Stimulated activated CD8-positive, alpha-beta memory T cell treated with anti-CD3 and anti-CD28 coated beads, Interleukin-2, amount 100 ng/mL, for 1 hour (primary cell): ENCODE measurements around the gene FCAR.
"Not testable (repeated sequence)": the region's sequence is repeated elsewhere in the genome, so short reads cannot be mapped to it uniquely, and the experiment has no call there.

Source experiments
- DNase-seq, 2 donors: peaks; one replicate each; pipeline ENCODE4 v3.0.0-alpha.2; 2020; ENCODE audit warnings: low read depth in 2 of 2

Gene FCAR

GRCh38 chr19:54873990-54874389, at the start of gene FCAR:
Gene FCAR (plus strand): TSS chr19:54874235. CDS start chr19:54874290, 55 bp downstream.
- no peak for DNase-seq

GRCh38 chr19:54824416-54824815, 49.6 kb upstream of the FCAR start:
- DNase-seq, result not testable (repeated sequence)

GRCh38 chr19:54825326-54825725, 48.7 kb upstream of the FCAR start:
- DNase-seq, result not testable (repeated sequence)

GRCh38 chr19:54828064-54828463, 46.0 kb upstream of the FCAR start:
- DNase-seq, result not testable (repeated sequence)

GRCh38 chr19:54832496-54832895, 41.5 kb upstream of the FCAR start, which contains the start of gene KIR2DS4:
Gene KIR2DS4 (plus strand): TSS chr19:54832676.
- not testable (repeated sequence) for DNase-seq

GRCh38 chr19:54835126-54835525, 38.9 kb upstream of the FCAR start:
- DNase-seq, result not testable (repeated sequence)

GRCh38 chr19:54837522-54837921, 36.5 kb upstream of the FCAR start:
- DNase-seq, result not testable (repeated sequence)

GRCh38 chr19:54843171-54843570, 30.9 kb upstream of the FCAR start:
- not testable (repeated sequence) for DNase-seq

- DNase-seq, result not testable (repeated sequence)
These were observed 23.9 kb upstream of the FCAR start, which contains the start of gene KIR3DL2 for GRCh38 chr19:54850061-54850640. Gene KIR3DL2 (plus strand): TSS chr19:54850443. CDS start chr19:54850476, 33 bp downstream.

GRCh38 chr19:54850930-54851329, 23.1 kb upstream of the FCAR start:
- no peak for DNase-seq

GRCh38 chr19:54851353-54851752, 22.7 kb upstream of the FCAR start:
- DNase-seq, result no peak

GRCh38 chr19:54855241-54855640, 18.8 kb upstream of the FCAR start:
- not testable (repeated sequence) for DNase-seq

- DNase-seq, result not testable (repeated sequence)
These were observed 15.6 kb upstream of the FCAR start for GRCh38 chr19:54858476-54858875.

GRCh38 chr19:54859421-54859820, 14.6 kb upstream of the FCAR start:
- DNase-seq, result not testable (repeated sequence)

- DNase-seq, result not testable (repeated sequence)
These were observed 10.6 kb upstream of the FCAR start for GRCh38 chr19:54863459-54863858.

- no peak for DNase-seq
These were observed 2.3 kb upstream of the FCAR start for GRCh38 chr19:54871696-54872095.

- no peak for DNase-seq
These were observed 1.5 kb downstream of the FCAR start for GRCh38 chr19:54875506-54875905.

GRCh38 chr19:54877471-54877870, 3.4 kb downstream of the FCAR start:
- no peak for DNase-seq

- DNase-seq, result no peak
These were observed 7.8 kb downstream of the FCAR start for GRCh38 chr19:54881884-54882283.

GRCh38 chr19:54882758-54883157, 8.7 kb downstream of the FCAR start:
- DNase-seq, result no peak

GRCh38 chr19:54883228-54883627, 9.2 kb downstream of the FCAR start:
- no peak for DNase-seq

- no peak for DNase-seq
These were observed 14.2 kb downstream of the FCAR start for GRCh38 chr19:54888239-54888638.

- DNase-seq, result no peak
These were observed 15.5 kb downstream of the FCAR start for GRCh38 chr19:54889566-54889965.

GRCh38 chr19:54893406-54893805, 19.4 kb downstream of the FCAR start:
- no peak for DNase-seq
